SJSA1 (cell line): ENCODE data around the gene LRRN4CL. TPM values are rescaled to one million over a fixed set of nuclear protein-coding genes. Genes with fewer than 3 reads are reported as not detected.
A peak's percentile ranks its signal among the peaks of the same experiment; 100 is the strongest.
"Not testable (repeated sequence)": the region's sequence is repeated elsewhere in the genome, so short reads cannot be mapped to it uniquely, and the experiment has no call there.

Experiments used
- DNase-seq, 2 experiments: peaks; one replicate each; pipeline ENCODE4 v3.0.0-alpha.2; 2015 to 2020; ENCODE audit warnings: low spot score in 2 of 2, low read depth in 1 of 2
- H3K27ac ChIP-seq: fragments of 250-450 bp; sonication (Bioruptor Pico); 2 replicates; pipeline ENCODE4 v1.5.1; 2020; ENCODE audit warnings: mild to moderate bottlenecking, moderate library complexity
- H3K27me3 ChIP-seq: fragments of 250-450 bp; sonication (Bioruptor Pico); replicated peaks from 2 replicates; pipeline ENCODE4 v1.5.1; 2020; ENCODE audit warnings: mild to moderate bottlenecking, moderate library complexity
- H3K36me3 ChIP-seq: fragments of 250-450 bp; sonication (Bioruptor Pico); 2 replicates; pipeline ENCODE4 v1.5.1; 2020; ENCODE audit warnings: mild to moderate bottlenecking
- H3K4me1 ChIP-seq: fragments of 250-450 bp; sonication (Bioruptor Pico); replicated peaks from 2 replicates; pipeline ENCODE4 v1.6.1; 2021; ENCODE audit warnings: mild to moderate bottlenecking
- H3K4me3 ChIP-seq: fragments of 250-450 bp; sonication (Bioruptor Pico); 2 replicates; pipeline ENCODE4 v1.5.1; 2020; ENCODE audit warnings: mild to moderate bottlenecking
- H3K9me3 ChIP-seq: fragments of 250-450 bp; sonication (Bioruptor Pico); replicated peaks from 2 replicates; pipeline ENCODE4 v1.5.1; 2020; ENCODE audit warnings: mild to moderate bottlenecking
- total RNA-seq: library from RNA; depleted of rRNA; stranded (reverse); fragments of >200 nt; shearing (Covaris generic); gene quantifications from 2 replicates; pipeline ENCODE4 v1.2.3, GENCODE V29; 2014

The LRRN4CL gene
- total RNA-seq, 1 experiment from 2014 or later, result 0.55 TPM

DNA sequence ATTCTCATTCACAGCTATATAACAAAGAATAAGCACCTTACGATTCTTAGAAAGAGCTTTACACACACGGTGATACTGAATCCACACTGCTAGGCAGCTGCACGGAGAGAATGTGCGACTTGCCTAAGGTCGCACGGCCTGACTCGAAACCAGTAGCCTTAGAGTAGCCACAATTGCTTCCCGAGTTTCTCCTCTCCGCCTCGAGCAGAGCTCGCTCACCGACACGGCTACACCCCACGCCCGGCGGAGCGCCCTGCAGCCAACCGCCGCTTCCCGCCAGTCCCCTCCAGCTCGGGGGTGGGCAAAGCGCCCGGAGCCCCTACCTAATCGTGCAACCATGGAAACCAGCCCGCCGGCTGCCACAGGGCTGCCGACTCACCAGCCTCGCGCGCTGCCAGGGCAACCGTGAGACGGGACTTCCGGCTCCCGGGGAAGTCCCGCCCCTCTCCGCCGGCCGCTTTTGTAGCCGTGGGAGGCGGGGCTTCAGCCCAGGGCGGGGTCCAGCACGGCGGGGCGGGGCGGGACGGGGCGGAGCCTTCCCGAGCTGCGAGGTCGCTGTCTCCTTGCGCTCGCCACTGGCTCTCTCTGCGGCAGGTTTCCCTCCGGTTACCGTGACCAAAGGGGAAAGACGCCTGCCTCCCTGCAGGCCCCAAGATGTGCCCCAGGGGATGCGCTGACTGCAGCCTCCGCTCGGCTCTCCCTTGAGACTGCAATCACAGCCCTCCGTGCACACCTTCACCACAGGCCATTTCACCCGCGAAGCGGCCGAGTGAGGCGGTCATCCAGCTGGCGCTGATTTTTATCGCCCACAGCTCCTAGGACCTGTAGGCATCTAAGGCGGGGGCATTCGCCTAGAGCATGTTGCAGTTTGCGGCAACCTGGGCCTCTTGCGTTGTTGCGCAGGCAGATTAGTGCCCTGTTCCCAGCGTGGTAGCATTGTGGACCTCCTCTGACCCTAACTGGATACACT, 16.8 kb upstream of the LRRN4CL start:
- Histone ChIP-seq H3K36me3 (peaks cover 80% of the 10 kb centered on the region), H3K4me1 (peaks cover 30% of the 10 kb centered on the region), H3K9me3 (no peaks in the 10 kb centered on the region), H3K27me3 (no peaks in the 10 kb centered on the region), H3K27ac (peak overlapping the region; percentile 67), H3K4me3 (peak overlapping the region; percentile 56)
- DNase-seq, result peak; percentile 96 to 98

DNA sequence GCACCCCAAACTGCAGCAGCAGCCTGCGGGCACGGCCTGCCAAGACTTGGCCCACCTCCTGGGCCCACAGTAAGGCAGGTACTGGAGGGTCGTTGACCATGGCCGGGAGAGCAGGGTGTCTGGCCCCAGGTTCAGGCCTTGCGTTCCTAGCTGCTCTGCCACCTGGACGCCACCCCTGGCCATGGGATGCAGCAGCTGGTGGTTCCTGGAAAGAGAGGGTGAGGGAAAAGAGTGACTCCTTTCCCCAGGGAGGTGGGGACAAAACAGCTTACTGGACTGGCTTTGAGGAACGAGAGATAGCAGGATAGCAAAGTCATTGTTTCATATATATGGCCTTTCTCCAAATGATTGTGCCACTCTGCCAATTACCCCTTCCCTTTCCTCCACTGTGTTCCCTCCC, 16.1 kb upstream of the LRRN4CL start:
- H3K9me3 ChIP-seq, result no peaks in the 10 kb centered on the region
- peaks cover 29% of the 10 kb centered on the region for H3K4me1 ChIP-seq
- no peaks in the 10 kb centered on the region for H3K27me3 ChIP-seq
- peak overlapping the region; percentile 67 for H3K27ac ChIP-seq
- DNase-seq, result no peak
- H3K4me3 ChIP-seq, result peak overlapping the region; percentile 56
- H3K36me3 ChIP-seq, result peaks cover 80% of the 10 kb centered on the region

GRCh38 chr11:62703921-62704320, 14.6 kb upstream of the LRRN4CL start:
- Histone ChIP-seq H3K36me3 (peaks cover 82% of the 10 kb centered on the region), H3K4me1 (peaks cover 17% of the 10 kb centered on the region)
- H3K4me3 ChIP-seq, H3K27ac ChIP-seq, DNase-seq, H3K9me3 ChIP-seq, H3K27me3 ChIP-seq: not testable (repeated sequence)

DNA sequence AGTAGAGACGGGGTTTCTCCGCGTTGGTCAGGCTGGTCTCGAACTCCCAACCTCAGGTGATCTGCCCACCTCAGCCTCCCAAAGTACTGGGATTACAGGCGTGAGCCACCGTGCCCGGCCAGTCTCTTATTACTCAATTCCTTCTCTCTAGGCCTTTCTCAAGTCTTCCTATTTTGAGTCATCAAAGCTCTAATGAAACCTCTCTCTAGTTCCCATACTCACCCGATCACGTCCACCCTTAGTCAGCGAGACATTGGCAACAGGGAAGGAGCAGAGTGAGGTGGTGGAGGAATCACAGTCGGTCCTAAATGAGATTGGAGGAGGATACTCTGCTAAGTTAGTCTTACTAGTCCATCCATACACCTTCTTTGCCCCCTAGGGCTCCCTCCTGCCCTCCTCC, 12.9 kb upstream of the LRRN4CL start:
- no peak overlapping the region for H3K27ac ChIP-seq
- H3K27me3 ChIP-seq, result no peaks in the 10 kb centered on the region
- H3K36me3 ChIP-seq, result peaks cover 74% of the 10 kb centered on the region
- peaks cover 13% of the 10 kb centered on the region for H3K4me1 ChIP-seq
- DNase-seq, result no peak
- no peaks in the 10 kb centered on the region for H3K9me3 ChIP-seq
- no peak overlapping the region for H3K4me3 ChIP-seq

- H3K4me3 ChIP-seq, result no peak overlapping the region
- H3K27ac ChIP-seq, result no peak overlapping the region
- peaks cover 64% of the 10 kb centered on the region for H3K36me3 ChIP-seq
- peak; percentile 74 to 88 for DNase-seq
- H3K27me3 ChIP-seq, result no peaks in the 10 kb centered on the region
- H3K4me1 ChIP-seq, result peaks cover 6% of the 10 kb centered on the region
- H3K9me3 ChIP-seq, result no peaks in the 10 kb centered on the region
These were observed 5.3 kb upstream of the LRRN4CL start for GRCh38 chr11:62694455-62695167.

GRCh38 chr11:62693624-62694023, 4.3 kb upstream of the LRRN4CL start:
- H3K27me3 ChIP-seq, H3K27ac ChIP-seq, H3K4me3 ChIP-seq: not testable (repeated sequence)

DNA sequence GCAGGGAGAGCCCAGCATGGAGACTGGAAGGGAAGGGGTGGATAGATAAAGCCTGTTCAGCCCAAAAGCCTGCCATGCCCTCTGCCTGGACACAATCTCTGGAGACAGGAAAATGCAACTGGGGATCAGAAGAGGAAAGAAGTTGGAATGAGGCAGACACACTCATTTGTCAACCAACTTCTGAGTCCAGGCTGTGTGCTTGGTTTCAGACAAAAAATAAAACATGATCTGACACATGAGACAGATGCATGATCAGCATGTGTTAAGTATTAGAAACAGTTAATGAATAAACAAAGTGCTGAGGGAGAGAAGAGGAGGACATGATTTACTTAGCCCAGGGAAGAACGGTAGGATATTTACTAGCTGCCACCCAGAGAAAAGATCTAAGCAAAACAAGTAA, 839 bp downstream of the LRRN4CL start:
- H3K27ac ChIP-seq, result no peak overlapping the region
- peaks cover 12% of the 10 kb centered on the region for H3K4me1 ChIP-seq
- no peak for DNase-seq

More at GRCh38 chr11:62693624-62694023, 4.3 kb upstream of the LRRN4CL start:
- Histone ChIP-seq H3K4me1 (peaks cover 12% of the 10 kb centered on the region), H3K36me3 (peaks cover 57% of the 10 kb centered on the region)
- not testable (repeated sequence) for DNase-seq, H3K9me3 ChIP-seq

DNA sequence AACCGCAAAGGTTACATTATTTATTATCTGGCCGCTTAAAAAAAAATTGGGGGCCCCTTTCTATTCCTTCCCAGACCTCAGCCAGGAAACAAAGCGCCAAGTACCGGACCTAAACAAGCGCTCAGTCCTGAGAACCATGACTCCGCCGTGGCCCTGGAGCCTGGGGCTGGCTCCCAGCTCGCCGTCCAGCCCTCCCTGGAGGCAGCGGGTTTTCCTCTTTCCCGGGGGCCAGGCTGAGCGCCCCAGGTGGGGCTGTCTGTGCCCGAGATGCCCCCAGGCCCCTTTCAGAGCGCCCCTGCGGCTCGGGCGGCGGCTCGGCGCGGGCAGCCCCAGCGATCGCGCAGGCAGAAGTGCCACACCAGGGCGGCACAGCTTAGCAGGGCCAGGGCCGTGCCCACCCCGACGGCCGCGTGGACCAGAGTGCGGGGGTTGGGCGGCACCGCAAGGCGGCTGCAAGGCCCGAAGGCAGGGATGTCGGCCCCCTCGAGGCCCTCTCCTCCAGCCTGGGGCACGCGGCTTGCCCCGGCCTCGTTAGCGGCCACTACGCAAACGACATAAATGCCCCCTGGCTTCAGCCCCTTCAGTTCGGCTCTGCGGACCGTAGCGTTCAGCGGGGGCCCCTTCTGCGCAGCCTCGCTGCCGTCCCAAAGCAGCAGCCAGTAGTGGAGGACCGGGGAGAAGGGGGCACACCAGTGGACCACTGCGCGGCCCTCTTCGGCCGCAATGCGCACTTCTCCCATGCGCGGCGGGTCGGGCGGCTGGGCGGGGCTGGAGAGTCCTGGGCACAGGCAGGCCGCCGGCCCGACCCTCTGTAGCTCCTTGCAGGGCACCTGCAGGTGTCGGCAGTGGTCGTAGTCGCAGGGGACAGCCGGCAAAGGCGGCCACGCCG, 1.6 kb downstream of the LRRN4CL start:
- H3K9me3 ChIP-seq, result no peaks in the 10 kb centered on the region
- no peak for DNase-seq
- no peak overlapping the region for H3K4me3 ChIP-seq
- no peaks in the 10 kb centered on the region for H3K27me3 ChIP-seq
- no peak overlapping the region for H3K27ac ChIP-seq
- peaks cover 12% of the 10 kb centered on the region for H3K4me1 ChIP-seq
- H3K36me3 ChIP-seq, result peaks cover 29% of the 10 kb centered on the region

More for the DNA sequence above, 839 bp downstream of the LRRN4CL start:
- no peaks in the 10 kb centered on the region for H3K27me3 ChIP-seq
- H3K4me3 ChIP-seq, result no peak overlapping the region
- H3K9me3 ChIP-seq, result no peaks in the 10 kb centered on the region
- peaks cover 36% of the 10 kb centered on the region for H3K36me3 ChIP-seq

DNA sequence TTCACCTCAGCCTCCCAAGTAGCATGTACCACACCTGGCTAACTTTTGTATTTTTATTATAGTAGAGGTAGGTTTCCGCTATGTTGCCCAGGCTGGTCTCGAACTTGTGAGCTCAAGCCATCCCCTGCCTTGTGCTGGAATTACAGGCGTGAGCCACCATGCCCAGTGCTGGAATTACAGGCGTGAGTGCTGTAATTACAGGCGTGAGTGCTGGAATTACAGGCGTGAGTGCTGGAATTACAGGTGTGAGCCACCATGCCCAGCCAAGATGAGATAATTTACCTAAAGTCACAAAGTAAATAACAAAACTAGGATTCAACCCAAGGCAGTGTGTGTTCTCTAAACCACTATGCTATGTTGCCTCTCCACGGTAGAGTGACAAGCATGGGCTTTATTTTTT, 6.8 kb downstream of the LRRN4CL start:
- Histone ChIP-seq H3K4me3 (no peak overlapping the region), H3K27ac (no peak overlapping the region), H3K4me1 (peaks cover 20% of the 10 kb centered on the region), H3K36me3 (peaks cover 11% of the 10 kb centered on the region), H3K9me3 (no peaks in the 10 kb centered on the region), H3K27me3 (no peaks in the 10 kb centered on the region)
- no peak for DNase-seq

- no peak overlapping the region; the same call in 1 of the 2 replicates for H3K27ac ChIP-seq
- peak; percentile 54 to 68 for DNase-seq
These were observed 8.5 kb downstream of the LRRN4CL start for GRCh38 chr11:62680825-62681240.

DNA sequence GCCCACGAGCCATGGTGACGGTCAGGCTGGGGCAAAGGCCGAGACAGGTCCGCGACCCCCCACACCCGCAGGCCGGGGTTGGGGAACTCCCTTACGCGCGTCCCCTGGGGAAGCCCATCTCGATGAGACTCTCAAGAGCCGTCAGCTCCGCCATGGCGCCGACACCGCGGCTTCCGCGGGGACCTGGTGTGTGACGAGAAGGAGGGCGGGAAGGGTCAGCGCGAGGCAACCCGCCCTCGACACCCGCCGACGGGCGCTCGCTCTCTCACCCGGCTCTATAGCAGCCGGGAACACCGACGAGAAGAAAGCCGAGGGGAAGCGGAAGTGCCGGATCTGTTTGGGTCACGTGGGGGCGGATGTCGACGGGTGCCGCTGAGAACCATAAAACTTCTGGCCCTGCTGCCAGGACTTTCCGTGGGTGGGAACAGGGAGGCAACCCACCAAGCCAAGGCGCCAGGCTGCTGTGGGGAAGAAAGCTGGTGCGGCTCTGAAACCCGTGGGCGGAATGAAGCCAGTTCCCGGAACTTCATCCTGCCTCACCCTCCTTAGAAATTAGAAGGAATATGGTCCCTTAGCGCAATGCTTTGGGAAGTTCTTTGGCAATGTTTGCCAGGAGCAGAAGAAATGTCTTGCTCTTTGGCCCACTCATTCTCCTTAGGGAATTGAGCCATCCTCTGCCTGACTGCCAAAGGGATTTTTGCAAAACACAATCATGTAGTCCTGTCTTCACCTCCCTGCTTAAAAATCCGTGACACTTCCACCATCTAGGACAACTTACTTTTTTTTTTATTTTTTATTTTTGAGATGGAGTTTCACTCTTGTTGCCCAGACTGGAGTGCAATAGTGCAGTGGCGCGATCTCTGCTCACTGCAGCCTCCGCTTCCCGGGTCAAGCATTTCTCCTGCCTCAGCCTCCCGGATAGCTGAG, 10.3 kb downstream of the LRRN4CL start, which contains the start of gene UBXN1:
Gene UBXN1 (minus strand): TSS at position 304 of the 927 bp plus-strand sequence. CDS start 150 bp downstream, at position 154.
- peak within 1 kb of the TSS; percentile 59 for H3K27ac ChIP-seq
- peaks cover 41% of the 10 kb centered on the region for H3K36me3 ChIP-seq
- H3K27me3 ChIP-seq, result no peaks in the 10 kb centered on the region
- H3K9me3 ChIP-seq, result no peaks in the 10 kb centered on the region
- H3K4me1 ChIP-seq, result peaks cover 20% of the 10 kb centered on the region
- DNase-seq, result peak; percentile 88 to 94
- peak within 1 kb of the TSS; percentile 90 for H3K4me3 ChIP-seq

More at GRCh38 chr11:62680825-62681240, 8.5 kb downstream of the LRRN4CL start:
- H3K4me1 ChIP-seq, result peaks cover 20% of the 10 kb centered on the region
- peaks cover 27% of the 10 kb centered on the region for H3K36me3 ChIP-seq
- no peaks in the 10 kb centered on the region for H3K9me3 ChIP-seq
- no peaks in the 10 kb centered on the region for H3K27me3 ChIP-seq
- H3K4me3 ChIP-seq, result no peak overlapping the region

GRCh38 chr11:62678433-62678769, 10.9 kb downstream of the LRRN4CL start:
- DNase-seq, result no peak
- Histone ChIP-seq H3K27ac (peak overlapping the region; percentile 59), H3K9me3 (no peaks in the 10 kb centered on the region), H3K4me1 (peaks cover 20% of the 10 kb centered on the region), H3K36me3 (peaks cover 48% of the 10 kb centered on the region), H3K4me3 (peak overlapping the region; percentile 90), H3K27me3 (no peaks in the 10 kb centered on the region)
